Measurements from ENCODE around the gene KCNA1. TPM values are rescaled to one million over a fixed set of nuclear protein-coding genes. Genes with fewer than 3 reads are reported as not detected.

The KCNA1 gene
- total and polyA plus RNA-seq, 2 donors (not counting 3 experiments of a cell fraction or from before 2014, with no cell fraction given) = not detected

DNA sequence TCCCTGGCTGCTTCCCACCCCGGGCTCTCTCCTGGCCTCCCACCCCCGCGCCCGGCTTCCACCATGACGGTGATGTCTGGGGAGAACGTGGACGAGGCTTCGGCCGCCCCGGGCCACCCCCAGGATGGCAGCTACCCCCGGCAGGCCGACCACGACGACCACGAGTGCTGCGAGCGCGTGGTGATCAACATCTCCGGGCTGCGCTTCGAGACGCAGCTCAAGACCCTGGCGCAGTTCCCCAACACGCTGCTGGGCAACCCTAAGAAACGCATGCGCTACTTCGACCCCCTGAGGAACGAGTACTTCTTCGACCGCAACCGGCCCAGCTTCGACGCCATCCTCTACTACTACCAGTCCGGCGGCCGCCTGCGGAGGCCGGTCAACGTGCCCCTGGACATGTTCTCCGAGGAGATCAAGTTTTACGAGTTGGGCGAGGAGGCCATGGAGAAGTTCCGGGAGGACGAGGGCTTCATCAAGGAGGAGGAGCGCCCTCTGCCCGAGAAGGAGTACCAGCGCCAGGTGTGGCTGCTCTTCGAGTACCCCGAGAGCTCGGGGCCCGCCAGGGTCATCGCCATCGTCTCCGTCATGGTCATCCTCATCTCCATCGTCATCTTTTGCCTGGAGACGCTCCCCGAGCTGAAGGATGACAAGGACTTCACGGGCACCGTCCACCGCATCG, 1.8 kb downstream of the KCNA1 start:
- FAIRE-seq = no peak
- ChIA-PET POLR2A (no interaction called here), CTCF (no interaction called here)
- Histone ChIP-seq H2AFZ (ENCODE audit: low read depth, low read length) (no peak overlapping the region), H3K4me2 (ENCODE audit: insufficient read depth, low read length) (no peak overlapping the region), H3K9me3 (replicated peaks; ENCODE audit: control insufficient read depth, insufficient read depth, low read length) (no peaks in the 10 kb centered on the region), H3K9me1 (replicated peaks; ENCODE audit: control insufficient read depth, extremely low read depth, insufficient read depth, low read length) (no peaks in the 10 kb centered on the region), H3K4me3 (replicated peaks in 1 of 3; ENCODE audit: insufficient read depth in 1 of 3, low read depth in 1 of 3, low read length in 3 of 3) (no peak overlapping the region), H3K79me2 (ENCODE audit: control insufficient read depth, insufficient read depth, low read length) (no peaks in the 10 kb centered on the region), H3K4me1 (ENCODE audit: control insufficient read depth, extremely low read depth, insufficient read depth, low read length) (peaks cover 2% of the 10 kb centered on the region), H3K27ac (ENCODE audit: insufficient read depth, low read depth, low read length) (no peak overlapping the region), H3K36me3 (ENCODE audit: control insufficient read depth in 2 of 2, extremely low read depth in 1 of 2, insufficient read depth in 2 of 2, low read length in 2 of 2) (no peaks in the 10 kb centered on the region), H4K20me1 (replicated peaks; ENCODE audit: control insufficient read depth, extremely low read depth, insufficient read depth, low read length) (no peaks in the 10 kb centered on the region), H3K9ac (replicated peaks; ENCODE audit: extremely low read depth, insufficient read depth, low read length) (no peak overlapping the region), H3K27me3 (ENCODE audit: control insufficient read depth in 2 of 2, insufficient read depth in 2 of 2, low read length in 2 of 2) (peaks cover 42 to 54% of the 10 kb centered on the region in 2 experiments)
- dilution Hi-C loops (cut with MboI; ENCODE audit: extremely low pct_ligation_motif_present, low sequenced_read_pairs) = no loop called here
- intact Hi-C loops (cut with micrococcal nuclease) = no loop called here
- no peak for DNase-seq (ENCODE audit: low read depth, low spot score)
- TF ChIP-seq POLR2AphosphoS5 (IDR thresholded peaks at IDR 0.05; ENCODE audit: insufficient read depth, low read depth, low read length) (no peak), JUN (IDR thresholded peaks at IDR 0.05; ENCODE audit: borderline replicate concordance, insufficient read depth, insufficient read length, low read depth) (no peak), POLR2A (IDR thresholded peaks at IDR 0.05; ENCODE audit: low read depth, low read length) (no peak), FOS (IDR thresholded peaks at IDR 0.05; ENCODE audit: borderline replicate concordance, insufficient read depth, low read length) (no peak), EZH2 (IDR thresholded peaks at IDR 0.05; ENCODE audit: borderline replicate concordance, low read depth, low read length, severe bottlenecking) (no peak), CTCF (IDR thresholded peaks at IDR 0.05; ENCODE audit: extremely low read depth in 1 of 2, insufficient read depth in 1 of 2, low read depth in 1 of 2, low read length in 2 of 2) (no peak), MYC (IDR thresholded peaks at IDR 0.05; ENCODE audit: low read depth, low read length) (no peak), GATA2 (IDR thresholded peaks at IDR 0.05; ENCODE audit: insufficient read depth, insufficient read length, low read depth, low read length) (no peak)
- TF ChIP-seq, protein P1, sequence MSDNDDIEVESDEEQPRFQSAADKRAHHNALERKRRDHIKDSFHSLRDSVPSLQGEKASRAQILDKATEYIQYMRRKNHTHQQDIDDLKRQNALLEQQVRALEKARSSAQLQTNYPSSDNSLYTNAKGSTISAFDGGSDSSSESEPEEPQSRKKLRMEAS (IDR thresholded peaks at IDR 0.05; ENCODE audit: insufficient read depth, insufficient read length) = no peak
- no TSS peak for BruUV-seq (replicated peaks)
